ENCODE data around the gene SLC5A9. TPM values are rescaled to one million over a fixed set of nuclear protein-coding genes. Genes with fewer than 3 reads are reported as not detected.

SLC5A9 gene
- total and polyA plus RNA-seq, 2 donors (not counting 1 experiment from before 2014, with no cell fraction given), result not detected

DNA sequence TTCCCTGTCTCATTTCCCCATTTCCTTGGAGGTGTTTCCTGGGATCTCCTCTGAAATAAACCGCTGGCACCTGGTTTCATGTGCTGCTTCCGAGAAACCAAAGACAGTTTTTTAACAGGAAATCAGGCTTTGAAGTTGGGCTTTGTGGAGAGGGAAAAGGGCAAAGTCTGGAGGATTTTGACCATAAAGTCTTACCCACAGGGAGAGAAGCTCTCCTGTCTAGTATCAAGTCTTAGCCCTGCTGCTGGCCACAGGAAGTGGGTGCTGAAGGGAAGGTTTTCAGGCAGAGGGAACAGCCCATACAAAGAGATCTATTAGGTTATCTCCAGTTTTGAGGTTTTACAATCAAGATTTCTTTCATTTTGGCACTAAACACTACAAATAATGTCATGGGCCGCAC lies 29.3 kb downstream of the SLC5A9 start:
- Histone ChIP-seq H3K9me3 (ENCODE audit: control insufficient read depth, insufficient read depth, low read depth, low read length) (no peaks in the 10 kb centered on the region), H3K4me2 (ENCODE audit: extremely low read depth, insufficient read depth, low read length) (no peak overlapping the region), H3K27ac (ENCODE audit: insufficient read depth, low read length) (no peak overlapping the region), H2AFZ (ENCODE audit: low read length) (no peak overlapping the region), H4K20me1 (ENCODE audit: control insufficient read depth, extremely low read depth, insufficient read depth, low read length) (no peaks in the 10 kb centered on the region), H3K79me2 (ENCODE audit: control insufficient read depth, insufficient read depth, low read length) (no peaks in the 10 kb centered on the region), H3K36me3 (ENCODE audit: control insufficient read depth, insufficient read depth, low read length) (no peaks in the 10 kb centered on the region), H3K4me3 (replicated peaks in 1 of 4; ENCODE audit: control extremely low read depth in 1 of 4, insufficient read depth in 1 of 4, low read depth in 3 of 4, low read length in 4 of 4) (no peak overlapping the region), H3K9ac (ENCODE audit: insufficient read depth, low read length) (no peak overlapping the region), H3K27me3 (ENCODE audit: control insufficient read depth, insufficient read depth, low read length) (no peaks in the 10 kb centered on the region), H3K4me1 (ENCODE audit: control insufficient read depth, extremely low read depth, insufficient read depth, low read length) (no peaks in the 10 kb centered on the region)
- no peak for DNase-seq (ENCODE audit: low read depth in 2 of 2)
- TF ChIP-seq EZH2 (IDR thresholded peaks at IDR 0.05; ENCODE audit: low read length, missing control alignments), result no peak
- TF ChIP-seq, protein P1, sequence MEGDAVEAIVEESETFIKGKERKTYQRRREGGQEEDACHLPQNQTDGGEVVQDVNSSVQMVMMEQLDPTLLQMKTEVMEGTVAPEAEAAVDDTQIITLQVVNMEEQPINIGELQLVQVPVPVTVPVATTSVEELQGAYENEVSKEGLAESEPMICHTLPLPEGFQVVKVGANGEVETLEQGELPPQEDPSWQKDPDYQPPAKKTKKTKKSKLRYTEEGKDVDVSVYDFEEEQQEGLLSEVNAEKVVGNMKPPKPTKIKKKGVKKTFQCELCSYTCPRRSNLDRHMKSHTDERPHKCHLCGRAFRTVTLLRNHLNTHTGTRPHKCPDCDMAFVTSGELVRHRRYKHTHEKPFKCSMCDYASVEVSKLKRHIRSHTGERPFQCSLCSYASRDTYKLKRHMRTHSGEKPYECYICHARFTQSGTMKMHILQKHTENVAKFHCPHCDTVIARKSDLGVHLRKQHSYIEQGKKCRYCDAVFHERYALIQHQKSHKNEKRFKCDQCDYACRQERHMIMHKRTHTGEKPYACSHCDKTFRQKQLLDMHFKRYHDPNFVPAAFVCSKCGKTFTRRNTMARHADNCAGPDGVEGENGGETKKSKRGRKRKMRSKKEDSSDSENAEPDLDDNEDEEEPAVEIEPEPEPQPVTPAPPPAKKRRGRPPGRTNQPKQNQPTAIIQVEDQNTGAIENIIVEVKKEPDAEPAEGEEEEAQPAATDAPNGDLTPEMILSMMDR (conservative IDR thresholded peaks at IDR 0.05 in 1 of 2, IDR thresholded peaks at IDR 0.05 in 1 of 2; ENCODE audit: low read depth in 1 of 2, low read length in 2 of 2), result no peak

DNA sequence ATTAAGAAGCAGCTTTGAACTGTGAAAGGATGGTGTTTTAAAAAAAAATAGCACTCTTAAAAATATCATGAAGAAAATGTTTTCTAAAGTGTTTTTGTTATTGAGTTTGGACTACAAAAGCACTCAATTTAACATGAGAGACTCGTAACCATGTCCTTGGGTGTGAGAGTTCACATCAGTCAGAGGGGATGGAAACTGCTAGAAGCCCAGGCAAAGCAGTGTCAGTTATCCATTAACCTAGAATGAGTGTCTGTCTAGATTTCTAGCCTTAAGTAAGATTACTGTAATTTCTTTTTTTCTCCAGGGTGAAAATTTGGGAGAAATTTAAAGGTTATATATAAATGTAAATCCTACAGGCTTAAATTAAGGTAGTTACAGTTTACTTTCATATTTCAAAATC lies 31.7 kb downstream of the SLC5A9 start:
- H3K9ac ChIP-seq (ENCODE audit: insufficient read depth, low read length), result no peak overlapping the region
- no peak overlapping the region for H3K27ac ChIP-seq (ENCODE audit: insufficient read depth, low read length)
- no peaks in the 10 kb centered on the region for H3K9me3 ChIP-seq (ENCODE audit: control insufficient read depth, insufficient read depth, low read depth, low read length)
- DNase-seq (ENCODE audit: low read depth in 2 of 2), result no peak
- H3K27me3 ChIP-seq (ENCODE audit: control insufficient read depth, insufficient read depth, low read length), result no peaks in the 10 kb centered on the region
- no peak overlapping the region for H3K4me2 ChIP-seq (ENCODE audit: extremely low read depth, insufficient read depth, low read length)
- no peak overlapping the region for H3K4me3 ChIP-seq (replicated peaks in 1 of 4; ENCODE audit: control extremely low read depth in 1 of 4, insufficient read depth in 1 of 4, low read depth in 3 of 4, low read length in 4 of 4)
- H2AFZ ChIP-seq (ENCODE audit: low read length), result no peak overlapping the region
- no peak for TF ChIP-seq EZH2 (IDR thresholded peaks at IDR 0.05; ENCODE audit: low read length, missing control alignments)
- TF ChIP-seq, protein P1 (conservative IDR thresholded peaks at IDR 0.05 in 1 of 2, IDR thresholded peaks at IDR 0.05 in 1 of 2; ENCODE audit: low read depth in 1 of 2, low read length in 2 of 2), result no peak
- H4K20me1 ChIP-seq (ENCODE audit: control insufficient read depth, extremely low read depth, insufficient read depth, low read length), result no peaks in the 10 kb centered on the region
- H3K4me1 ChIP-seq (ENCODE audit: control insufficient read depth, extremely low read depth, insufficient read depth, low read length), result no peaks in the 10 kb centered on the region
- no peaks in the 10 kb centered on the region for H3K36me3 ChIP-seq (ENCODE audit: control insufficient read depth, insufficient read depth, low read length)
- no peaks in the 10 kb centered on the region for H3K79me2 ChIP-seq (ENCODE audit: control insufficient read depth, insufficient read depth, low read length)

DNA sequence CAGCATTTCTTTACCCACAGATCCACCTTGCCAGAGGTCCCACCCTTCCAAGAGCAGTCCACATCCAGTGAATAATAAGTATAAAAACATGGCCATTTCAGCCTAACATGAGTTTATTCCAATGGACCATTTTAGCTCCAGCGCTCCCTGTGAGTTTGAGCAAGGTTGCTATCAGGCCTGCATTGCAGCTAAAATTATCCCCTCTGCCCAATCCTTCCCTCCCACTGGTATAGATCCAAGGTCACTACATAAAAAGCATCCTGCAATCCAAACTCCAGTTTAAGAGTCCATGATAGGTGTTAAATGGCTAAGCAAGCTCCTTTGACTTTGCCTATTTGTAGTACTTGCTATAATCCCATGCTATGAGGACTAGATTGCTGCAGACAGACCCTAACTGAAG lies 35.6 kb downstream of the SLC5A9 start:
- no peaks in the 10 kb centered on the region for H3K36me3 ChIP-seq (ENCODE audit: control insufficient read depth, insufficient read depth, low read length)
- no peak overlapping the region for H3K27ac ChIP-seq (ENCODE audit: insufficient read depth, low read length)
- no peak for DNase-seq (ENCODE audit: low read depth in 2 of 2)
- TF ChIP-seq, protein P1 (conservative IDR thresholded peaks at IDR 0.05 in 1 of 2, IDR thresholded peaks at IDR 0.05 in 1 of 2; ENCODE audit: low read depth in 1 of 2, low read length in 2 of 2), result no peak
- no peak for TF ChIP-seq EZH2 (IDR thresholded peaks at IDR 0.05; ENCODE audit: low read length, missing control alignments)
- no peaks in the 10 kb centered on the region for H3K4me1 ChIP-seq (ENCODE audit: control insufficient read depth, extremely low read depth, insufficient read depth, low read length)
- no peak overlapping the region for H3K4me2 ChIP-seq (ENCODE audit: extremely low read depth, insufficient read depth, low read length)
- no peaks in the 10 kb centered on the region for H3K79me2 ChIP-seq (ENCODE audit: control insufficient read depth, insufficient read depth, low read length)
- H2AFZ ChIP-seq (ENCODE audit: low read length), result no peak overlapping the region
- no peaks in the 10 kb centered on the region for H3K9me3 ChIP-seq (ENCODE audit: control insufficient read depth, insufficient read depth, low read depth, low read length)
- H3K4me3 ChIP-seq (replicated peaks in 1 of 4; ENCODE audit: control extremely low read depth in 1 of 4, insufficient read depth in 1 of 4, low read depth in 3 of 4, low read length in 4 of 4), result no peak overlapping the region
- H4K20me1 ChIP-seq (ENCODE audit: control insufficient read depth, extremely low read depth, insufficient read depth, low read length), result no peaks in the 10 kb centered on the region
- H3K27me3 ChIP-seq (ENCODE audit: control insufficient read depth, insufficient read depth, low read length), result no peaks in the 10 kb centered on the region
- no peak overlapping the region for H3K9ac ChIP-seq (ENCODE audit: insufficient read depth, low read length)

Measured in fibroblast of lung (primary cell).